PFSK-1 (cell line): Measurements from ENCODE around the gene TMEM53.

ENCODE experiments used
- FOXP2 ChIP-seq: optimal IDR thresholded peaks from 2 replicates; pipeline ENCODE3; 2011; ENCODE audit warnings: borderline replicate concordance, control low read depth, inconsistent platforms; ENCODE audit not compliant: insufficient read depth; ENCODE audit errors: extremely low read length, extremely low read depth
- POLR2AphosphoS5 ChIP-seq: IDR thresholded peaks from 2 replicates; pipeline ENCODE4 v1.6.1; 2012; ENCODE audit warnings: low read depth, mild to moderate bottlenecking, control low read depth, low read length, moderate library complexity
- REST ChIP-seq, 2 experiments: IDR thresholded peaks; 2 replicates each; pipeline versions ENCODE4 v1.6.1 to v1.8.0; 2011 to 2012; ENCODE audit warnings: low read depth in 2 of 2, low read length in 2 of 2, control low read depth in 1 of 2, inconsistent platforms in 1 of 2, mild to moderate bottlenecking in 1 of 2, moderate library complexity in 1 of 2; ENCODE audit not compliant: insufficient read depth in 1 of 2
- TAF1 ChIP-seq: IDR thresholded peaks from 2 replicates; pipeline ENCODE4 v1.6.1; 2012; ENCODE audit warnings: low read length, control low read depth, borderline replicate concordance; ENCODE audit not compliant: insufficient read depth

- TF ChIP-seq TAF1, result no peak
- TF ChIP-seq REST (IDR thresholded peaks at IDR 0.05; ENCODE audit: insufficient read depth in 1 of 2, low read depth in 2 of 2, low read length in 2 of 2), result no peak
- no peak for TF ChIP-seq POLR2AphosphoS5
- TF ChIP-seq FOXP2, result no peak
These were observed 3.8 kb upstream of the TMEM53 start for GRCh38 chr1:44678120-44678519.
